Peyer's patch (tissue), 4 donors: ENCODE results near the gene WDR74. TPM values are rescaled to one million over a fixed set of nuclear protein-coding genes. Genes with fewer than 3 reads are reported as not detected.

ENCODE experiments used
- DNase-seq, 3 donors: peaks; one replicate each; pipeline ENCODE4 v3.0.0-alpha.2; 2017 to 2019
- H3K27ac ChIP-seq, 4 donors: fragments of 200-600 bp; sonication (generic); one replicate each; pipeline ENCODE4 v1.5.1; 2016 to 2019
- H3K27me3 ChIP-seq, 2 donors: fragments of 200-600 bp; sonication (generic); one replicate each; pipeline ENCODE4 v1.5.1; 2019
- H3K36me3 ChIP-seq, 3 donors: fragments of 200-600 bp; sonication (generic); one replicate each; pipeline ENCODE4 v1.5.1; 2016 to 2019
- H3K4me1 ChIP-seq, 4 donors: fragments of 200-600 bp; sonication (generic); one replicate each; pipeline ENCODE4 v1.5.1; 2016 to 2019
- H3K4me3 ChIP-seq, 4 donors: fragments of 200-600 bp; sonication (generic); 1 replicate in 3 of 4; 2 replicates in 1 of 4; pipeline ENCODE4 v1.5.1; 2016 to 2019; ENCODE audit warnings: mild to moderate bottlenecking in 1 of 4
- H3K9me3 ChIP-seq, 4 donors: fragments of 200-600 bp; sonication (generic); one replicate each; pipeline ENCODE4 v1.5.1; 2016 to 2019; ENCODE audit warnings: mild to moderate bottlenecking in 1 of 4
- POLR2A ChIP-seq, 2 donors: fragments of 450-650 bp; IDR thresholded peaks; one replicate each; pipeline ENCODE4 v1.5.1; 2017; ENCODE audit warnings: antibody characterized with exemption in 2 of 2, mild to moderate bottlenecking in 2 of 2, moderate library complexity in 2 of 2
- total RNA-seq, 4 donors: library from RNA; depleted of rRNA; stranded (reverse); fragments of >200 nt; gene quantifications; one replicate each; pipeline ENCODE4 v1.1.0, GENCODE V29; 2016
- TF ChIP-seq, protein P1 (sequence below), 6 experiments: fragments of 450-650 bp in 4 of 6; fragments of 200-600 bp in 2 of 6; sonication (generic) in 1 of 6; IDR thresholded peaks; one replicate each; pipeline ENCODE4 v1.5.1; 2017 to 2019; ENCODE audit warnings: antibody characterized with exemption in 6 of 6, mild to moderate bottlenecking in 3 of 6, moderate library complexity in 1 of 6

The WDR74 gene
- total RNA-seq, 4 donors from 2014 or later = 17.7 to 78.4 (median 28.6) TPM

GRCh38 chr11:62853279-62853965 is 14.0 kb upstream of the WDR74 start:
- H3K27ac ChIP-seq = peak overlapping the region in 1 of 4 donors; percentile 88
- H3K4me1 ChIP-seq = peaks cover 0 to 33% (median 13%) of the 10 kb centered on the region in 4 donors
- H3K9me3 ChIP-seq = no peaks in the 10 kb centered on the region
- H3K27me3 ChIP-seq = no peaks in the 10 kb centered on the region
- DNase-seq = no peak
- H3K36me3 ChIP-seq = peaks cover 0 to 26% (median 0%) of the 10 kb centered on the region in 3 donors
- H3K4me3 ChIP-seq = peak overlapping the region in 3 of 4 donors; percentile 67 to 85 (median 74)
- no peak for TF ChIP-seq POLR2A (IDR thresholded peaks at IDR 0.05)
- TF ChIP-seq, protein P1, sequence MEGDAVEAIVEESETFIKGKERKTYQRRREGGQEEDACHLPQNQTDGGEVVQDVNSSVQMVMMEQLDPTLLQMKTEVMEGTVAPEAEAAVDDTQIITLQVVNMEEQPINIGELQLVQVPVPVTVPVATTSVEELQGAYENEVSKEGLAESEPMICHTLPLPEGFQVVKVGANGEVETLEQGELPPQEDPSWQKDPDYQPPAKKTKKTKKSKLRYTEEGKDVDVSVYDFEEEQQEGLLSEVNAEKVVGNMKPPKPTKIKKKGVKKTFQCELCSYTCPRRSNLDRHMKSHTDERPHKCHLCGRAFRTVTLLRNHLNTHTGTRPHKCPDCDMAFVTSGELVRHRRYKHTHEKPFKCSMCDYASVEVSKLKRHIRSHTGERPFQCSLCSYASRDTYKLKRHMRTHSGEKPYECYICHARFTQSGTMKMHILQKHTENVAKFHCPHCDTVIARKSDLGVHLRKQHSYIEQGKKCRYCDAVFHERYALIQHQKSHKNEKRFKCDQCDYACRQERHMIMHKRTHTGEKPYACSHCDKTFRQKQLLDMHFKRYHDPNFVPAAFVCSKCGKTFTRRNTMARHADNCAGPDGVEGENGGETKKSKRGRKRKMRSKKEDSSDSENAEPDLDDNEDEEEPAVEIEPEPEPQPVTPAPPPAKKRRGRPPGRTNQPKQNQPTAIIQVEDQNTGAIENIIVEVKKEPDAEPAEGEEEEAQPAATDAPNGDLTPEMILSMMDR (IDR thresholded peaks at IDR 0.05) = no peak

DNA sequence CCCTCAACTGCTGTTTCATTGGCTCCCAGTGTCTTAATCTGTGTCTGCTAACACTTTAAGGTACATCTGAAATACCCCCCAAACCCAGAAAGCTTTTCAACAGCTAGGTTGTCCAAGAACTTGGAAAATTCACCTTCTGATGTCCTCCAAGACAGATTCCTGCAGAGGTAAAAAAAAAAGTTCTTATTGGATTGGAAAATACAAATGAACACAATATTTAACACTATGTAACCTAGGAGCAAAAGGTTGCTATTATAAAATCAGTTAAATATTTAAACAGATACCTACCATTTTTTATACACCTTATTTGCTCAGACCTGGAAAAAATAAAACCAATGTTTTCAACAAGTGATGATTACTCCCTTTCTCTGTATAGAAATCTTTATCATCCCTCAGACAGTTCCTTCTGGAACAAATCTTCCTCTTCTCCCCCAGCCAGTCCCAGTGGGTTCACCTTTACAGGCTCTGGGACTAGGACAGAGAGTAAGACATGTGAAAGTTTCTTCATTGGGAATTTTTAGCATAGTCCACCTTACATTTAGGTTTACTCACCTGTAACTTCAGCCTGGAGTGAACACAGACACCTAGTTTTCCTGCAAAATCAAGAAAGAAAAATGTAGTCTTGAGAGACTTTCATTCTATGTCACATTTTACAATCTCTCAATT is 13.3 kb upstream of the WDR74 start:
- H3K4me1 ChIP-seq = peaks cover 0 to 33% (median 13%) of the 10 kb centered on the region in 4 donors
- TF ChIP-seq, protein P1 (IDR thresholded peaks at IDR 0.05) = no peak
- no peak for TF ChIP-seq POLR2A (IDR thresholded peaks at IDR 0.05)
- H3K27ac ChIP-seq = no peak overlapping the region
- peaks cover 0 to 26% (median 0%) of the 10 kb centered on the region in 3 donors for H3K36me3 ChIP-seq
- no peak for DNase-seq
- H3K4me3 ChIP-seq = no peak overlapping the region
- H3K9me3 ChIP-seq = no peaks in the 10 kb centered on the region
- no peaks in the 10 kb centered on the region for H3K27me3 ChIP-seq

- no peaks in the 10 kb centered on the region for H3K9me3 ChIP-seq
- peaks cover 0 to 26% (median 0%) of the 10 kb centered on the region in 3 donors for H3K36me3 ChIP-seq
- H3K4me3 ChIP-seq = no peak overlapping the region
- no peaks in the 10 kb centered on the region for H3K27me3 ChIP-seq
- H3K4me1 ChIP-seq = peaks cover 0 to 28% (median 13%) of the 10 kb centered on the region in 4 donors
- peak overlapping the region in 1 of 4 donors; percentile 2 for H3K27ac ChIP-seq
- TF ChIP-seq POLR2A (IDR thresholded peaks at IDR 0.05) = no peak
- TF ChIP-seq, protein P1 (IDR thresholded peaks at IDR 0.05) = no peak
- DNase-seq = no peak
Measured at GRCh38 chr11:62851807-62852522, 12.6 kb upstream of the WDR74 start.

- no peak overlapping the region for H3K4me3 ChIP-seq
- no peaks in the 10 kb centered on the region for H3K27me3 ChIP-seq
- peak overlapping the region in 1 of 4 donors; percentile 2 for H3K27ac ChIP-seq
- peaks cover 0 to 21% (median 13%) of the 10 kb centered on the region in 4 donors for H3K4me1 ChIP-seq
- no peak for DNase-seq
- peaks cover 0 to 26% (median 0%) of the 10 kb centered on the region in 3 donors for H3K36me3 ChIP-seq
- H3K9me3 ChIP-seq = no peaks in the 10 kb centered on the region
- TF ChIP-seq, protein P1 (IDR thresholded peaks at IDR 0.05) = no peak
- no peak for TF ChIP-seq POLR2A (IDR thresholded peaks at IDR 0.05)
Measured at GRCh38 chr11:62850911-62851806, 11.8 kb upstream of the WDR74 start.
